ENCODE measurements around the gene RPA1. TPM values are rescaled to one million over a fixed set of nuclear protein-coding genes. Genes with fewer than 3 reads are reported as not detected.

RPA1 gene
- total and polyA plus RNA-seq, 9 of the 15 experiments (the other 6 are each of a cell fraction or from before 2014, with no cell fraction given), result 25.2 to 125 (median 47.4) TPM

Other genes starting within 250 kb of the RPA1 start
Only the 7 nearest of the 13 such genes appear.
- 54.9 and 66.3 TPM in 2 replicates for gene RILP, start 180.1 kb upstream of the RPA1 start, total RNA-seq (2014; rRNA removed)
- 14.1 and 15.3 TPM in 2 replicates for gene RILP, start 180.1 kb upstream of the RPA1 start, total RNA-seq (2014; rRNA removed; fragmentation: Illumina TruSeq; extraction: Trizol)
- gene RILP, start 180.1 kb upstream of the RPA1 start, total RNA-seq (2015; rRNA removed; fragmentation: Illumina TruSeq; extraction: Trizol), result 27.8 and 27.9 TPM in 2 replicates
- gene RILP, start 180.1 kb upstream of the RPA1 start, total RNA-seq (2021), result 41.3 and 45.4 TPM in 2 replicates
- 22.8 and 23.0 TPM in 2 replicates for gene RILP, start 180.1 kb upstream of the RPA1 start, polyA plus RNA-seq (2011; rRNA removed)
- 29.9 and 40.4 TPM in 2 replicates for gene RILP, start 180.1 kb upstream of the RPA1 start, polyA plus RNA-seq (2014; fragmentation: Illumina TruSeq; extraction: Trizol)
- 1 to 10 TPM in 1 of 2 experiments, under 1 TPM in 1; 0.75 to 2.2 TPM for gene RILP, start 180.1 kb upstream of the RPA1 start, polyA plus RNA-seq (2014; fragmentation: Nextera tagmentation; extraction: Ambion mirVana)
- gene RILP, start 180.1 kb upstream of the RPA1 start, polyA plus RNA-seq (2014; rRNA removed), result 43.4 and 46.6 TPM in 2 replicates
- 85.9 and 111 TPM in 2 replicates for gene PRPF8, start 145.1 kb upstream of the RPA1 start, total RNA-seq (2014; rRNA removed)
- gene PRPF8, start 145.1 kb upstream of the RPA1 start, total RNA-seq (2014; rRNA removed; fragmentation: Illumina TruSeq; extraction: Trizol), result 64.3 and 72.1 TPM in 2 replicates
- gene PRPF8, start 145.1 kb upstream of the RPA1 start, total RNA-seq (2015; rRNA removed; fragmentation: Illumina TruSeq; extraction: Trizol), result 64.6 and 74.2 TPM in 2 replicates
- 278 and 294 TPM in 2 replicates for gene PRPF8, start 145.1 kb upstream of the RPA1 start, total RNA-seq (2021)
- gene PRPF8, start 145.1 kb upstream of the RPA1 start, polyA plus RNA-seq (2011; rRNA removed), result 64.3 and 160 TPM in 2 replicates
- gene PRPF8, start 145.1 kb upstream of the RPA1 start, polyA plus RNA-seq (2014; fragmentation: Illumina TruSeq; extraction: Trizol), result 208 and 224 TPM in 2 replicates
- 100 to 1,000 TPM; 128 to 174 TPM for gene PRPF8, start 145.1 kb upstream of the RPA1 start, polyA plus RNA-seq (2014; fragmentation: Nextera tagmentation; extraction: Ambion mirVana)
- 77.2 and 85.9 TPM in 2 replicates for gene PRPF8, start 145.1 kb upstream of the RPA1 start, polyA plus RNA-seq (2014; rRNA removed)
- gene TLCD2, start 119.6 kb upstream of the RPA1 start, total RNA-seq (2014; rRNA removed), result 0.45 and 0.54 TPM in 2 replicates
- gene TLCD2, start 119.6 kb upstream of the RPA1 start, total RNA-seq (2014; rRNA removed; fragmentation: Illumina TruSeq; extraction: Trizol), result 0.64 and 0.65 TPM in 2 replicates
- 0.76 and 0.98 TPM in 2 replicates for gene TLCD2, start 119.6 kb upstream of the RPA1 start, total RNA-seq (2015; rRNA removed; fragmentation: Illumina TruSeq; extraction: Trizol)
- 0.78 and 0.89 TPM in 2 replicates for gene TLCD2, start 119.6 kb upstream of the RPA1 start, total RNA-seq (2021)
- 0.46 and 0.50 TPM in 2 replicates for gene TLCD2, start 119.6 kb upstream of the RPA1 start, polyA plus RNA-seq (2011; rRNA removed)
- gene TLCD2, start 119.6 kb upstream of the RPA1 start, polyA plus RNA-seq (2014; fragmentation: Illumina TruSeq; extraction: Trizol), result 0.58 and 0.64 TPM in 2 replicates
- under 1 TPM; 0.10 to 0.13 TPM for gene TLCD2, start 119.6 kb upstream of the RPA1 start, polyA plus RNA-seq (2014; fragmentation: Nextera tagmentation; extraction: Ambion mirVana)
- 0.73 and 1.0 TPM in 2 replicates for gene TLCD2, start 119.6 kb upstream of the RPA1 start, polyA plus RNA-seq (2014; rRNA removed)
- gene WDR81, start 105.3 kb upstream of the RPA1 start, total RNA-seq (2014; rRNA removed), result 11.1 and 12.5 TPM in 2 replicates
- 0.89 and 1.7 TPM in 2 replicates for gene WDR81, start 105.3 kb upstream of the RPA1 start, total RNA-seq (2014; rRNA removed; fragmentation: Illumina TruSeq; extraction: Trizol)
- gene WDR81, start 105.3 kb upstream of the RPA1 start, total RNA-seq (2015; rRNA removed; fragmentation: Illumina TruSeq; extraction: Trizol), result 4.3 and 5.3 TPM in 2 replicates
- 13.0 and 17.1 TPM in 2 replicates for gene WDR81, start 105.3 kb upstream of the RPA1 start, total RNA-seq (2021)
- 2.7 and 5.1 TPM in 2 replicates for gene WDR81, start 105.3 kb upstream of the RPA1 start, polyA plus RNA-seq (2011; rRNA removed)
- 3.3 and 9.0 TPM in 2 replicates for gene WDR81, start 105.3 kb upstream of the RPA1 start, polyA plus RNA-seq (2014; fragmentation: Illumina TruSeq; extraction: Trizol)
- gene WDR81, start 105.3 kb upstream of the RPA1 start, polyA plus RNA-seq (2014; fragmentation: Nextera tagmentation; extraction: Ambion mirVana), result under 1 TPM; 0.01 to 0.04 TPM
- gene WDR81, start 105.3 kb upstream of the RPA1 start, polyA plus RNA-seq (2014; rRNA removed), result 12.2 and 12.9 TPM in 2 replicates
- gene SERPINF2, start 87.1 kb upstream of the RPA1 start, total RNA-seq (2014; rRNA removed), result not detected in 2 replicates
- not detected in 2 replicates for gene SERPINF2, start 87.1 kb upstream of the RPA1 start, total RNA-seq (2014; rRNA removed; fragmentation: Illumina TruSeq; extraction: Trizol)
- not detected in 2 replicates for gene SERPINF2, start 87.1 kb upstream of the RPA1 start, total RNA-seq (2015; rRNA removed; fragmentation: Illumina TruSeq; extraction: Trizol)
- 0.22 TPM in 2 replicates for gene SERPINF2, start 87.1 kb upstream of the RPA1 start, total RNA-seq (2021)
- gene SERPINF2, start 87.1 kb upstream of the RPA1 start, polyA plus RNA-seq (2011; rRNA removed), result 0.04 TPM in 1 of 2 replicates, not detected in the other
- gene SERPINF2, start 87.1 kb upstream of the RPA1 start, polyA plus RNA-seq (2014; fragmentation: Illumina TruSeq; extraction: Trizol), result not detected in 2 replicates
- gene SERPINF2, start 87.1 kb upstream of the RPA1 start, polyA plus RNA-seq (2014; fragmentation: Nextera tagmentation; extraction: Ambion mirVana), result not detected
- gene SERPINF2, start 87.1 kb upstream of the RPA1 start, polyA plus RNA-seq (2014; rRNA removed), result not detected in 2 replicates
- 37.7 and 54.7 TPM in 2 replicates for gene SERPINF1, start 67.9 kb upstream of the RPA1 start, total RNA-seq (2014; rRNA removed)
- 21.5 and 27.5 TPM in 2 replicates for gene SERPINF1, start 67.9 kb upstream of the RPA1 start, total RNA-seq (2014; rRNA removed; fragmentation: Illumina TruSeq; extraction: Trizol)
- 37.0 and 40.4 TPM in 2 replicates for gene SERPINF1, start 67.9 kb upstream of the RPA1 start, total RNA-seq (2015; rRNA removed; fragmentation: Illumina TruSeq; extraction: Trizol)
- 34.5 and 44.2 TPM in 2 replicates for gene SERPINF1, start 67.9 kb upstream of the RPA1 start, total RNA-seq (2021)
- 66.9 and 85.2 TPM in 2 replicates for gene SERPINF1, start 67.9 kb upstream of the RPA1 start, polyA plus RNA-seq (2011; rRNA removed)
- 44.8 and 53.4 TPM in 2 replicates for gene SERPINF1, start 67.9 kb upstream of the RPA1 start, polyA plus RNA-seq (2014; fragmentation: Illumina TruSeq; extraction: Trizol)
- 1 to 10 TPM; 2.6 to 6.3 TPM for gene SERPINF1, start 67.9 kb upstream of the RPA1 start, polyA plus RNA-seq (2014; fragmentation: Nextera tagmentation; extraction: Ambion mirVana)
- 42.4 and 78.9 TPM in 2 replicates for gene SERPINF1, start 67.9 kb upstream of the RPA1 start, polyA plus RNA-seq (2014; rRNA removed)
- 5.2 and 5.4 TPM in 2 replicates for gene SMYD4, start 103 bp upstream of the RPA1 start, total RNA-seq (2014; rRNA removed)
- gene SMYD4, start 103 bp upstream of the RPA1 start, total RNA-seq (2014; rRNA removed; fragmentation: Illumina TruSeq; extraction: Trizol), result 6.9 and 7.6 TPM in 2 replicates
- 6.9 and 7.2 TPM in 2 replicates for gene SMYD4, start 103 bp upstream of the RPA1 start, total RNA-seq (2015; rRNA removed; fragmentation: Illumina TruSeq; extraction: Trizol)
- 7.6 and 9.4 TPM in 2 replicates for gene SMYD4, start 103 bp upstream of the RPA1 start, total RNA-seq (2021)
- gene SMYD4, start 103 bp upstream of the RPA1 start, polyA plus RNA-seq (2011; rRNA removed), result 10.2 and 12.9 TPM in 2 replicates
- gene SMYD4, start 103 bp upstream of the RPA1 start, polyA plus RNA-seq (2014; fragmentation: Illumina TruSeq; extraction: Trizol), result 6.2 and 6.7 TPM in 2 replicates
- gene SMYD4, start 103 bp upstream of the RPA1 start, polyA plus RNA-seq (2014; fragmentation: Nextera tagmentation; extraction: Ambion mirVana), result 1 to 10 TPM; 1.3 to 1.6 TPM
- 5.0 and 7.8 TPM in 2 replicates for gene SMYD4, start 103 bp upstream of the RPA1 start, polyA plus RNA-seq (2014; rRNA removed)